ENCODE results near the gene SAV1. TPM values are rescaled to one million over a fixed set of nuclear protein-coding genes. Genes with fewer than 3 reads are reported as not detected.

The SAV1 gene
- total RNA-seq, 6 experiments from 2014 or later, result 23.3 to 32.6 (median 30.5) TPM

- Mint-ChIP-seq H3K27me3 (ENCODE audit: insufficient read depth) (no peaks in the 10 kb centered on the region; the same call in 1 of the 2 replicates), H3K27ac (peak overlapping the region; percentile 79), H3K4me1 (ENCODE audit: low read depth) (peaks cover 65% of the 10 kb centered on the region), H3K36me3 (ENCODE audit: low read depth) (peaks cover 40% of the 10 kb centered on the region), H3K9me3 (no peaks in the 10 kb centered on the region), H3K4me3 (peak overlapping the region; percentile 82; the same call in 1 of the 2 replicates)
- no peak for DNase-seq
- no peak for TF ChIP-seq CTCF (IDR thresholded peaks at IDR 0.05)
Measured at GRCh38 chr14:50659327-50659974, 8.7 kb downstream of the SAV1 start.

GRCh38 chr14:50658203-50658602 lies 9.9 kb downstream of the SAV1 start:
- Mint-ChIP-seq H3K36me3 (ENCODE audit: low read depth) (peaks cover 32% of the 10 kb centered on the region), H3K27me3 (ENCODE audit: insufficient read depth) (no peaks in the 10 kb centered on the region; the same call in 1 of the 2 replicates), H3K4me3 (peak overlapping the region; percentile 82), H3K4me1 (ENCODE audit: low read depth) (peaks cover 59% of the 10 kb centered on the region), H3K9me3 (no peaks in the 10 kb centered on the region), H3K27ac (peak overlapping the region; percentile 79)
- no peak for TF ChIP-seq CTCF (IDR thresholded peaks at IDR 0.05)
- peak; percentile 53 for DNase-seq

GRCh38 chr14:50657753-50658152 lies 10.4 kb downstream of the SAV1 start:
- H3K9me3 Mint-ChIP-seq, result no peaks in the 10 kb centered on the region
- H3K27ac Mint-ChIP-seq, result peak overlapping the region; percentile 79
- DNase-seq, result no peak
- peaks cover 29% of the 10 kb centered on the region for H3K36me3 Mint-ChIP-seq (ENCODE audit: low read depth)
- H3K4me1 Mint-ChIP-seq (ENCODE audit: low read depth), result peaks cover 56% of the 10 kb centered on the region
- no peaks in the 10 kb centered on the region; the same call in 1 of the 2 replicates for H3K27me3 Mint-ChIP-seq (ENCODE audit: insufficient read depth)
- peak overlapping the region; percentile 82 for H3K4me3 Mint-ChIP-seq
- TF ChIP-seq CTCF (IDR thresholded peaks at IDR 0.05), result no peak

- Mint-ChIP-seq H3K27ac (no peak overlapping the region), H3K4me1 (ENCODE audit: low read depth) (peaks cover 63% of the 10 kb centered on the region), H3K4me3 (no peak overlapping the region), H3K9me3 (no peaks in the 10 kb centered on the region), H3K36me3 (ENCODE audit: low read depth) (peaks cover 33% of the 10 kb centered on the region), H3K27me3 (ENCODE audit: insufficient read depth) (no peaks in the 10 kb centered on the region; the same call in 1 of the 2 replicates)
- DNase-seq, result no peak
- no peak for TF ChIP-seq CTCF (IDR thresholded peaks at IDR 0.05)
Measured at GRCh38 chr14:50656776-50657175, 11.3 kb downstream of the SAV1 start.

- TF ChIP-seq CTCF (IDR thresholded peaks at IDR 0.05), result no peak
- Mint-ChIP-seq H3K27me3 (ENCODE audit: insufficient read depth) (peaks cover 2% of the 10 kb centered on the region; the same call in 1 of the 2 replicates), H3K9me3 (no peaks in the 10 kb centered on the region), H3K27ac (no peak overlapping the region), H3K36me3 (ENCODE audit: low read depth) (peaks cover 17% of the 10 kb centered on the region), H3K4me3 (no peak overlapping the region), H3K4me1 (ENCODE audit: low read depth) (peaks cover 68% of the 10 kb centered on the region)
- DNase-seq, result no peak
Measured at GRCh38 chr14:50649691-50650090, 18.4 kb downstream of the SAV1 start.

Data from HFFc6 (cell line).